ENCODE results near the gene FER.

DNA sequence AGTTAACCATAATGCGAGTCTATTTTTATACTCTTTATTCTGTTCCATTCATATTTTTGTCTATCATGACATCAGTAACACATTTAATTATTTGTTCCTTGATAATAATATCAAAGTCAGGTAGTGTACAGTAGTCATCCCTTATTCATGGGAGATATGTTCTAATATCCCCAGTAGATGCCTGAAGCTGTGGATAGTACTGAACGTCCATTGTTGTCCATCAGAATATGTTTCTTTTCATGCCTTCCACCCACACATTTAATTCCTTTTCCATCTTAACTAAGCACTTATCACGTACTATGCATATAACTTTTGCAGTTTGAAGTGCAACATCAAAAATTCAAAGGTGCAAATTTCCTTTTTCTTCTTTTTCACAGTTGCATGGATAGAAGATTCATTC, 53.6 kb downstream of the FER start:
- TF ChIP-seq CTCF (IDR thresholded peaks at IDR 0.05 in 4 of 5, conservative IDR thresholded peaks at IDR 0.05 in 1 of 5) (no peak), POLR2A (IDR thresholded peaks at IDR 0.05) (no peak)

All from gastrocnemius medialis (tissue), 4 donors.